HepG2 (cell line): ENCODE data around the gene ERBB4. TPM values are rescaled to one million over a fixed set of nuclear protein-coding genes. Genes with fewer than 3 reads are reported as not detected.
"Not testable (repeated sequence)": the region's sequence is repeated elsewhere in the genome, so short reads cannot be mapped to it uniquely, and the experiment has no call there.

ENCODE experiments used
- ATAC-seq: fragments of 200-7000 bp; cut with Tn5 transposase; 3 replicates; pipeline ENCODE4 v1.9.1; 2020; ENCODE audit warnings: mild to moderate bottlenecking, moderate library complexity
- BruUV-seq: library from RNA; stranded (reverse); fragments of 400-500 nt; replicated peaks from 2 replicates; lab custom pipeline; 2021; lab: Mats Ljungman, UMichigan
- CTCF ChIA-PET: fragments of 300-600 bp; formaldehyde crosslinking; extraction: SDS; loops from one replicate; lab custom pipeline; 2021; ENCODE audit warnings: low total read pairs, inconsistent platforms, low intra/inter-chr PET ratio; lab: Yijun Ruan, JAX
- POLR2A ChIA-PET: fragments of 350-600 bp; sonication (Branson Sonifier 250); formaldehyde crosslinking; loops from one replicate; lab custom pipeline; 2020; ENCODE audit warnings: antibody characterized with exemption, inconsistent platforms; lab: Yijun Ruan, JAX
- DNase-seq: peaks from one replicate; pipeline ENCODE4 v3.0.0-alpha.2; 2015; ENCODE audit warnings: low spot score
- FAIRE-seq: peaks from 3 replicates; lab custom pipeline; 2011; peaks lifted over from hg19 to GRCh38; lab: Jason Lieb, UNC
- H2AFZ ChIP-seq: one replicate; pipeline ENCODE4 v1.6.1; 2011; ENCODE audit warnings: low read length, inconsistent platforms
- H3K27ac ChIP-seq: fragments of 300-600 bp; 3 replicates; pipeline ENCODE4 v1.8.0; 2011; ENCODE audit warnings: mixed run types, mild to moderate bottlenecking, mixed read lengths, low read length, inconsistent platforms; ENCODE audit not compliant: insufficient read depth; ENCODE audit errors: extremely low read length
- H3K27me3 ChIP-seq, 2 experiments: fragments of 200-600 bp in 1 of 2; 2 replicates in 1 of 2; 3 replicates in 1 of 2; pipeline versions ENCODE4 v1.6.0 to v1.8.0; 2011; ENCODE audit warnings: low read length in 2 of 2, mild to moderate bottlenecking in 2 of 2, moderate library complexity in 2 of 2, inconsistent platforms in 1 of 2; ENCODE audit not compliant: insufficient read depth in 2 of 2, control insufficient read depth in 1 of 2
- H3K36me3 ChIP-seq, 2 experiments: fragments of 200-600 bp in 1 of 2; replicated peaks in 1 of 2; 2 replicates in 1 of 2; 3 replicates in 1 of 2; pipeline versions ENCODE4 v1.5.1 to v1.8.0; 2011; ENCODE audit warnings: low read length in 2 of 2, inconsistent platforms in 1 of 2; ENCODE audit not compliant: insufficient read depth in 2 of 2, control insufficient read depth in 1 of 2
- H3K4me1 ChIP-seq: 2 replicates; pipeline ENCODE4 v1.5.1; 2012; ENCODE audit warnings: low read length, inconsistent platforms; ENCODE audit not compliant: insufficient read depth
- H3K4me2 ChIP-seq: 2 replicates; pipeline ENCODE4 v1.6.0; 2011; ENCODE audit warnings: low read depth, low read length, inconsistent platforms
- H3K4me3 ChIP-seq, 3 experiments: fragments of 200-600 bp in 1 of 3; sonication (generic), shearing (Covaris generic) in 1 of 3; replicated peaks in 1 of 3; 2 replicates each; pipeline ENCODE4 v1.5.1; 2011 to 2016; ENCODE audit warnings: low read length in 3 of 3, inconsistent platforms in 2 of 3, low read depth in 2 of 3, mild to moderate bottlenecking in 2 of 3, control low read depth in 1 of 3, mixed read lengths in 1 of 3; ENCODE audit not compliant: insufficient read depth in 1 of 3
- H3K79me2 ChIP-seq: one replicate; pipeline ENCODE4 v1.6.1; 2011; ENCODE audit warnings: low read length, inconsistent platforms; ENCODE audit not compliant: insufficient read depth
- H3K9ac ChIP-seq: 2 replicates; pipeline ENCODE4 v1.6.0; 2011; ENCODE audit warnings: mild to moderate bottlenecking, low read depth, low read length, inconsistent platforms; ENCODE audit not compliant: insufficient read depth
- H3K9me3 ChIP-seq: 2 replicates; pipeline ENCODE4 v1.5.1; 2012; ENCODE audit warnings: mild to moderate bottlenecking, low read length
- H4K20me1 ChIP-seq: 2 replicates; pipeline ENCODE4 v1.6.0; 2011; ENCODE audit warnings: inconsistent platforms, mild to moderate bottlenecking, low read length, moderate library complexity; ENCODE audit not compliant: insufficient read depth
- ZNF431 ChIP-seq: sonication (generic); formaldehyde crosslinking; IDR thresholded peaks from 2 replicates; pipeline ENCODE4 v1.9.0; 2022; ENCODE audit warnings: missing genetic modification reagents, low read depth, mild to moderate bottlenecking, borderline replicate concordance
- WGBS: methylation state at CpG from one replicate; pipeline ENCODE4 v1.1.6; 2017; ENCODE audit warnings: low lambda C conversion rate; 5-methylcytosine and 5-hydroxymethylcytosine counted together
- in situ Hi-C: cut with HindIII; loops from 2 replicates; pipeline ENCODE4 v1.10.0; 2017; ENCODE audit warnings: low pct_unique_long_range_greater_than_20kb; ENCODE audit not compliant: extremely low pct_ligation_motif_present
- intact Hi-C: fragments of 100-400 bp; cut with micrococcal nuclease; formaldehyde crosslinking; loops from one replicate; pipeline ENCODE4 v1.10.0; 2022; ENCODE audit not compliant: unreplicated experiment
- polyA plus RNA-seq, 8 experiments: library from polyadenylated mRNA; depleted of rRNA in 3 of 8; stranded (reverse) in 7 of 8; unstranded in 1 of 8; fragments of >200 nt; fragmentation: Illumina TruSeq in 4 of 8; extraction: Trizol in 4 of 8; gene quantifications; 2 replicates each; pipeline versions ENCODE4 v1.2.1 to v1.2.3, GENCODE V29; 2011 to 2016; ENCODE audit warnings: low read depth in 4 of 8, missing spikeins in 1 of 8, mixed read lengths in 1 of 8; ENCODE audit not compliant: insufficient read depth in 1 of 8
- total RNA-seq, 5 experiments: library from RNA; depleted of rRNA; stranded (reverse); fragments of >200 nt; fragmentation: Illumina TruSeq; extraction: Trizol; gene quantifications; 2 replicates each; pipeline ENCODE4 v1.2.3, GENCODE V29; 2016; ENCODE audit warnings: low read depth in 1 of 5
- TF ChIP-seq, protein P1 (sequence below): sonication (generic); formaldehyde crosslinking; IDR thresholded peaks from 2 replicates; pipeline ENCODE4 v1.4.0; 2020; ENCODE audit warnings: missing genetic modification reagents
- TF ChIP-seq, protein P2 (sequence below): sonication (generic); formaldehyde crosslinking; IDR thresholded peaks from 2 replicates; pipeline ENCODE4 v1.5.0; 2020; ENCODE audit warnings: missing genetic modification reagents

Gene ERBB4
- total and polyA plus RNA-seq, 2 of the 13 experiments (the other 11 are each of a cell fraction or from before 2014, with no cell fraction given) = not detected

DNA sequence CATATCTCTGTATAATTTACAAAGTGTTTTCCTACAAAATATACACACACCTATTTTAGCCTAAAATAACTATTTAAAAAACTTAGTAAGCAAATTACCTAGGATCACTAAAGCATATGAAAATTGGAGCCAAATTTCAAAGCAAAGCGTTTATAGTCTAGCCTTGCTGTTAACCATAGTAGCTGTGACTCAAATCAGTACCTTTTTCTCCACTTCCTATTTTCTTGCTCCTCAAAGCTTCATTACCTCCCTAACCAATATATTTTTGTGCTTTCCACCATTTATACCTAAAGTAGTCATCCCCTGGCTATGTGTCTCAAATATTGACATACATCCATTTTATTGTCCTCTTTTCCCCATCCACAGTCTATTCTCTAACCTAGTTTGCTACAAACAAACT lies 73.1 kb downstream of the ERBB4 start (continued):
- TF ChIP-seq, protein P1, sequence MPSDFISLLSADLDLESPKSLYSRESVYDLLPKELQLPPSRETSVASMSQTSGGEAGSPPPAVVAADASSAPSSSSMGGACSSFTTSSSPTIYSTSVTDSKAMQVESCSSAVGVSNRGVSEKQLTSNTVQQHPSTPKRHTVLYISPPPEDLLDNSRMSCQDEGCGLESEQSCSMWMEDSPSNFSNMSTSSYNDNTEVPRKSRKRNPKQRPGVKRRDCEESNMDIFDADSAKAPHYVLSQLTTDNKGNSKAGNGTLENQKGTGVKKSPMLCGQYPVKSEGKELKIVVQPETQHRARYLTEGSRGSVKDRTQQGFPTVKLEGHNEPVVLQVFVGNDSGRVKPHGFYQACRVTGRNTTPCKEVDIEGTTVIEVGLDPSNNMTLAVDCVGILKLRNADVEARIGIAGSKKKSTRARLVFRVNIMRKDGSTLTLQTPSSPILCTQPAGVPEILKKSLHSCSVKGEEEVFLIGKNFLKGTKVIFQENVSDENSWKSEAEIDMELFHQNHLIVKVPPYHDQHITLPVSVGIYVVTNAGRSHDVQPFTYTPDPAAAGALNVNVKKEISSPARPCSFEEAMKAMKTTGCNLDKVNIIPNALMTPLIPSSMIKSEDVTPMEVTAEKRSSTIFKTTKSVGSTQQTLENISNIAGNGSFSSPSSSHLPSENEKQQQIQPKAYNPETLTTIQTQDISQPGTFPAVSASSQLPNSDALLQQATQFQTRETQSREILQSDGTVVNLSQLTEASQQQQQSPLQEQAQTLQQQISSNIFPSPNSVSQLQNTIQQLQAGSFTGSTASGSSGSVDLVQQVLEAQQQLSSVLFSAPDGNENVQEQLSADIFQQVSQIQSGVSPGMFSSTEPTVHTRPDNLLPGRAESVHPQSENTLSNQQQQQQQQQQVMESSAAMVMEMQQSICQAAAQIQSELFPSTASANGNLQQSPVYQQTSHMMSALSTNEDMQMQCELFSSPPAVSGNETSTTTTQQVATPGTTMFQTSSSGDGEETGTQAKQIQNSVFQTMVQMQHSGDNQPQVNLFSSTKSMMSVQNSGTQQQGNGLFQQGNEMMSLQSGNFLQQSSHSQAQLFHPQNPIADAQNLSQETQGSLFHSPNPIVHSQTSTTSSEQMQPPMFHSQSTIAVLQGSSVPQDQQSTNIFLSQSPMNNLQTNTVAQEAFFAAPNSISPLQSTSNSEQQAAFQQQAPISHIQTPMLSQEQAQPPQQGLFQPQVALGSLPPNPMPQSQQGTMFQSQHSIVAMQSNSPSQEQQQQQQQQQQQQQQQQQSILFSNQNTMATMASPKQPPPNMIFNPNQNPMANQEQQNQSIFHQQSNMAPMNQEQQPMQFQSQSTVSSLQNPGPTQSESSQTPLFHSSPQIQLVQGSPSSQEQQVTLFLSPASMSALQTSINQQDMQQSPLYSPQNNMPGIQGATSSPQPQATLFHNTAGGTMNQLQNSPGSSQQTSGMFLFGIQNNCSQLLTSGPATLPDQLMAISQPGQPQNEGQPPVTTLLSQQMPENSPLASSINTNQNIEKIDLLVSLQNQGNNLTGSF (CRISPR knock-in tag) = no peak
- TF ChIP-seq, protein P2, sequence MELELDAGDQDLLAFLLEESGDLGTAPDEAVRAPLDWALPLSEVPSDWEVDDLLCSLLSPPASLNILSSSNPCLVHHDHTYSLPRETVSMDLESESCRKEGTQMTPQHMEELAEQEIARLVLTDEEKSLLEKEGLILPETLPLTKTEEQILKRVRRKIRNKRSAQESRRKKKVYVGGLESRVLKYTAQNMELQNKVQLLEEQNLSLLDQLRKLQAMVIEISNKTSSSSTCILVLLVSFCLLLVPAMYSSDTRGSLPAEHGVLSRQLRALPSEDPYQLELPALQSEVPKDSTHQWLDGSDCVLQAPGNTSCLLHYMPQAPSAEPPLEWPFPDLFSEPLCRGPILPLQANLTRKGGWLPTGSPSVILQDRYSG = no peak

DNA sequence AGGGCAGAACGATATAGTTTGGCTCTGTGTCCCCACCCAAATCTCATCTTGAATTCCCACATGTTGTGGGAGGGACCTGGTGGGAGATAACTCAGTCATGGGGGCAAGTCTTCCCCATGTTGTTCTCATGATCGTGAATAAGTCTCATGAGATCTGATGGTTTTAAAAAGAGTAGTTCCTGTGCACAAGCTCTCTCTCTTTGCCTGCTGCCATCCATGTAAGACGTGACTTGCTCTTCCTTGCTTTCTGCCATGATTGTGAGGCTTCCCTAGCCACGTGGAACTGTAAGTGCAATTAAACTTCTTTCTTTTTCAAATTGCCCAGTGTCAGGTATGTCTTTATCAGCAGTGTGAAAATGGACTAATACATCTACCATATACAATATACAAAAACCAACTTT lies 76.9 kb downstream of the ERBB4 start:
- H3K79me2 ChIP-seq, H3K4me1 ChIP-seq, H3K4me2 ChIP-seq, H3K27me3 ChIP-seq, H3K4me3 ChIP-seq, H2AFZ ChIP-seq, H3K27ac ChIP-seq, H3K36me3 ChIP-seq, CTCF ChIA-PET, DNase-seq, H3K9ac ChIP-seq, POLR2A ChIA-PET, intact Hi-C loops, in situ Hi-C loops, ATAC-seq, H4K20me1 ChIP-seq, BruUV-seq, FAIRE-seq: not testable (repeated sequence)
- TF ChIP-seq ZNF431 (CRISPR knock-in tag) = peak; percentile 97
- H3K9me3 ChIP-seq = peaks cover 25% of the 10 kb centered on the region
- WGBS = under 1% methylated on average over 4 of the region's 4 CpGs
